GM23248 (cell line): ENCODE results near the gene RPS26. TPM values are rescaled to one million over a fixed set of nuclear protein-coding genes. Genes with fewer than 3 reads are reported as not detected.
"Not testable (repeated sequence)": the region's sequence is repeated elsewhere in the genome, so short reads cannot be mapped to it uniquely, and the experiment has no call there.

Experiments used
- DNase-seq: peaks from one replicate; pipeline ENCODE4 v3.0.0-alpha.2; 2015
- H2AFZ ChIP-seq: fragments of 200-600 bp; sonication (generic); 2 replicates; pipeline ENCODE4 v1.6.1; 2016; ENCODE audit warnings: antibody characterized with exemption
- H3F3A ChIP-seq: fragments of 200-600 bp; sonication (generic); 2 replicates; pipeline ENCODE4 v1.6.1; 2016; ENCODE audit warnings: mild to moderate bottlenecking, antibody characterized with exemption, mixed run types; ENCODE audit not compliant: insufficient read depth
- H3K27ac ChIP-seq: fragments of 200-600 bp; sonication (generic); 2 replicates; pipeline ENCODE4 v1.5.1; 2016; ENCODE audit warnings: mild to moderate bottlenecking
- H3K27me3 ChIP-seq: fragments of 200-600 bp; sonication (generic); replicated peaks from 2 replicates; pipeline ENCODE4 v1.6.1; 2016; ENCODE audit warnings: mild to moderate bottlenecking; ENCODE audit not compliant: insufficient read depth
- H3K36me3 ChIP-seq: fragments of 200-600 bp; sonication (generic); 2 replicates; pipeline ENCODE4 v1.6.1; 2016; ENCODE audit warnings: low read depth, mild to moderate bottlenecking
- H3K4me1 ChIP-seq: fragments of 200-600 bp; sonication (generic); 2 replicates; pipeline ENCODE4 v1.6.1; 2016; ENCODE audit warnings: mild to moderate bottlenecking; ENCODE audit not compliant: insufficient read depth
- H3K4me2 ChIP-seq: fragments of 200-600 bp; sonication (generic); one replicate; pipeline ENCODE4 v1.6.1; 2016; ENCODE audit warnings: mild to moderate bottlenecking; ENCODE audit not compliant: unreplicated experiment
- H3K4me3 ChIP-seq: fragments of 200-600 bp; sonication (generic); 2 replicates; pipeline ENCODE4 v1.5.1; 2016; ENCODE audit warnings: mild to moderate bottlenecking
- H3K79me2 ChIP-seq: fragments of 200-600 bp; sonication (generic); 2 replicates; pipeline ENCODE4 v1.6.1; 2016; ENCODE audit warnings: mild to moderate bottlenecking; ENCODE audit not compliant: insufficient read depth
- H3K9ac ChIP-seq: fragments of 200-600 bp; sonication (generic); 2 replicates; pipeline ENCODE4 v1.6.1; 2016; ENCODE audit warnings: mild to moderate bottlenecking
- H3K9me2 ChIP-seq: fragments of 200-600 bp; sonication (generic); 2 replicates; pipeline ENCODE4 v1.6.1; 2016; ENCODE audit warnings: mixed run types, mild to moderate bottlenecking, moderate library complexity; ENCODE audit not compliant: insufficient read depth
- H3K9me3 ChIP-seq: fragments of 200-600 bp; sonication (generic); one replicate; pipeline ENCODE4 v1.6.1; 2017; ENCODE audit warnings: low read depth
- H4K20me1 ChIP-seq: fragments of 200-600 bp; sonication (generic); 2 replicates; pipeline ENCODE4 v1.6.0; 2016; ENCODE audit not compliant: insufficient read depth
- EZH2 ChIP-seq: fragments of 200-600 bp; sonication (generic); IDR thresholded peaks from 2 replicates; pipeline ENCODE4 v1.6.1; 2018; ENCODE audit warnings: antibody characterized with exemption, mild to moderate bottlenecking; ENCODE audit not compliant: insufficient read depth, poor library complexity, severe bottlenecking
- EZH2phosphoT487 ChIP-seq: fragments of 200-600 bp; sonication (generic); IDR thresholded peaks from 2 replicates; pipeline ENCODE4 v1.6.1; 2018; ENCODE audit warnings: antibody characterized with exemption, moderate library complexity, mild to moderate bottlenecking, low read depth; ENCODE audit not compliant: insufficient read depth
- WGBS, 2 experiments: methylation state at CpG; one replicate each; pipeline ENCODE4 v1.1.6; 2015 to 2017; ENCODE audit warnings: low lambda C conversion rate in 2 of 2, low coverage in 1 of 2; ENCODE audit errors: missing lambda C conversion rate in 2 of 2; 5-methylcytosine and 5-hydroxymethylcytosine counted together
- in situ Hi-C: fragments of 300-500 bp; cut with MboI; formaldehyde crosslinking; loops from 2 replicates; pipeline ENCODE4 v1.15.0; 2020
- polyA plus RNA-seq: library from polyadenylated mRNA; unstranded; fragments of >200 nt; fragmentation: Nextera tagmentation; extraction: Ambion mirVana; gene quantifications from 2 replicates; pipeline ENCODE4 v1.2.1, GENCODE V29; 2016
- total RNA-seq: library from RNA; depleted of rRNA; stranded (reverse); fragments of >200 nt; shearing (Covaris generic); gene quantifications from 2 replicates; pipeline ENCODE4 v1.2.3, GENCODE V29; 2014

RPS26 gene
- total and polyA plus RNA-seq, 2 experiments from 2014 or later: 271 to 1,155 TPM

GRCh38 chr12:56061982-56062381 lies 20.3 kb downstream of the RPS26 start:
- H3K9me3 ChIP-seq: no peaks in the 10 kb centered on the region
- no peak overlapping the region for H2AFZ ChIP-seq
- no peaks in the 10 kb centered on the region for H4K20me1 ChIP-seq
- TF ChIP-seq EZH2: no peak
- no peak for TF ChIP-seq EZH2phosphoT487
- no peaks in the 10 kb centered on the region for H3K9me2 ChIP-seq
- H3K36me3 ChIP-seq: no peaks in the 10 kb centered on the region
- H3K4me2 ChIP-seq: no peak overlapping the region
- DNase-seq: no peak
- H3K27ac ChIP-seq: no peak overlapping the region
- no peak overlapping the region for H3K4me3 ChIP-seq
- no peaks in the 10 kb centered on the region for H3K27me3 ChIP-seq
- 70 to 74% methylated on average over 5 of the region's 5 CpGs for WGBS, 2 experiments
- H3K9ac ChIP-seq: no peak overlapping the region
- in situ Hi-C loops: no loop called here
- H3K4me1 ChIP-seq: peaks cover 21% of the 10 kb centered on the region
- H3K79me2 ChIP-seq: no peaks in the 10 kb centered on the region
- peaks cover 5% of the 10 kb centered on the region; the same call in 1 of the 2 replicates for H3F3A ChIP-seq

DNA sequence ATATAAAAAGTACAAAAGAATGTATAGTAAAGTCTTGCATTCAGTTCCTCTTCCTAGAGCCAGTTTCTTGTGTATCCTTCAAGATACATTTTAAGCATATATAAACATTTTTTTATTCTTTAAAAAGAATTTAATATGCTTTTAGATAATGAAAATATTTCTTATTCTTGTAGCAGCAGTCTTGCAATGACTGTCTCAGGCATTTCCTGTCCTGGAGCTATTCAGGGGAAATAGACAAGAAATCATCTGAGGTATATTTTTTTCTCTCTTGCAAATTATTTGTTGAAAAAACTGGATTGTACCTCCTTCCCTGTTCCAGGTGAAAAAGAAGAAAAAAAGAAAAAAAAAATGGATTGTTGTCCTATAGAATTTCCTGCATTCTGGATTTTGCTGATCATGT lies 21.3 kb downstream of the RPS26 start:
- in situ Hi-C loops: no loop called here
- H3K4me1 ChIP-seq: peaks cover 21% of the 10 kb centered on the region
- H3K27me3 ChIP-seq: no peaks in the 10 kb centered on the region
- TF ChIP-seq EZH2phosphoT487 (no peak), EZH2 (no peak)
- H2AFZ ChIP-seq: no peak overlapping the region
- peak overlapping the region; percentile 17 for H3K4me2 ChIP-seq
- H3K9me3 ChIP-seq: no peaks in the 10 kb centered on the region
- H3K36me3 ChIP-seq: no peaks in the 10 kb centered on the region
- H3K79me2 ChIP-seq: no peaks in the 10 kb centered on the region
- H3F3A ChIP-seq: peaks cover 5% of the 10 kb centered on the region; the same call in 1 of the 2 replicates
- no peaks in the 10 kb centered on the region for H3K9me2 ChIP-seq
- H3K4me3 ChIP-seq: no peak overlapping the region
- H3K27ac ChIP-seq: no peak overlapping the region
- no peaks in the 10 kb centered on the region for H4K20me1 ChIP-seq
- peak; percentile 37 for DNase-seq
- H3K9ac ChIP-seq: no peak overlapping the region

- Histone ChIP-seq H2AFZ (no peak overlapping the region), H3K9me2 (no peaks in the 10 kb centered on the region), H4K20me1 (no peaks in the 10 kb centered on the region), H3K4me3 (no peak overlapping the region), H3F3A (no peaks in the 10 kb centered on the region), H3K27ac (no peak overlapping the region; the same call in 1 of the 2 replicates), H3K9ac (no peak overlapping the region), H3K4me2 (no peak overlapping the region), H3K9me3 (no peaks in the 10 kb centered on the region), H3K79me2 (no peaks in the 10 kb centered on the region), H3K36me3 (no peaks in the 10 kb centered on the region), H3K27me3 (no peaks in the 10 kb centered on the region), H3K4me1 (peaks cover 9% of the 10 kb centered on the region)
- TF ChIP-seq EZH2phosphoT487: no peak
- no peak for TF ChIP-seq EZH2
- DNase-seq: peak; percentile 65
- in situ Hi-C loops: no loop called here
- 47 to 57% methylated on average over 4 of the region's 4 CpGs for WGBS, 2 experiments
Measured at GRCh38 chr12:56071648-56072047, 29.9 kb downstream of the RPS26 start.

DNA sequence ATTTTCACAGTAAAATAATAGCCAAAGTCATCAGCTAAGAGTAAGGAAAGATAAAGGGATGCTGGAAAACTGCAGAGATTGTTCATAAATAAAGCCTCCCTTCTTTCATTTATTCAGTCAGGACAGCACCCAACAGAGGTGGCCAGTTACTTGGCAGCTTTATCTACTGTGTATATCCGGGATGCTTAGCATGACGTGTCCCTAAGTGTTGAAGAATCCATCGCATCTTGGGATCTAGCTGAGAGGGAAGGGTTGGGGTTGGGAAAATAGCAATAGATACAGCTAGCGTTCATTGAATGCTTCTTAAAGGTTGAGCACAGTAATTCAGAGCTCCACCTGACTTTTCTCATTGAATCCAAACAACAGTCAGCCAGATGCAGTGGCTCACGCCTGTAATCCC lies 32.7 kb downstream of the RPS26 start:
- WGBS, 2 experiments: 86 to 89% methylated on average over 5 of the region's 5 CpGs
- Histone ChIP-seq H4K20me1 (no peaks in the 10 kb centered on the region), H3F3A (peaks cover 6% of the 10 kb centered on the region), H3K36me3 (no peaks in the 10 kb centered on the region), H3K27ac (no peak overlapping the region), H3K9ac (no peak overlapping the region), H2AFZ (no peak overlapping the region), H3K4me1 (peaks cover 9% of the 10 kb centered on the region), H3K79me2 (no peaks in the 10 kb centered on the region), H3K4me2 (no peak overlapping the region), H3K9me2 (no peaks in the 10 kb centered on the region), H3K4me3 (no peak overlapping the region), H3K27me3 (no peaks in the 10 kb centered on the region), H3K9me3 (no peaks in the 10 kb centered on the region)
- DNase-seq: no peak
- TF ChIP-seq EZH2phosphoT487 (no peak), EZH2 (no peak)
- in situ Hi-C loops: no loop called here

GRCh38 chr12:56077966-56078365 lies 36.2 kb downstream of the RPS26 start:
- H2AFZ ChIP-seq, H4K20me1 ChIP-seq, H3F3A ChIP-seq, H3K27ac ChIP-seq, in situ Hi-C loops, H3K27me3 ChIP-seq, H3K9ac ChIP-seq, H3K9me2 ChIP-seq, H3K4me3 ChIP-seq, H3K4me1 ChIP-seq, H3K36me3 ChIP-seq, H3K4me2 ChIP-seq, DNase-seq, H3K9me3 ChIP-seq, H3K79me2 ChIP-seq: not testable (repeated sequence)
- WGBS, 2 experiments: 96% methylated on average over 9 of the region's 9 CpGs
